8988T (cell line): ENCODE measurements around the gene APOOL.
"Not testable (repeated sequence)": the region's sequence is repeated elsewhere in the genome, so short reads cannot be mapped to it uniquely, and the experiment has no call there.

Source experiments
- DNase-seq: peaks from one replicate; pipeline ENCODE4 v3.0.0; 2011

Gene APOOL, protein sequence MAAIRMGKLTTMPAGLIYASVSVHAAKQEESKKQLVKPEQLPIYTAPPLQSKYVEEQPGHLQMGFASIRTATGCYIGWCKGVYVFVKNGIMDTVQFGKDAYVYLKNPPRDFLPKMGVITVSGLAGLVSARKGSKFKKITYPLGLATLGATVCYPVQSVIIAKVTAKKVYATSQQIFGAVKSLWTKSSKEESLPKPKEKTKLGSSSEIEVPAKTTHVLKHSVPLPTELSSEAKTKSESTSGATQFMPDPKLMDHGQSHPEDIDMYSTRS

DNA sequence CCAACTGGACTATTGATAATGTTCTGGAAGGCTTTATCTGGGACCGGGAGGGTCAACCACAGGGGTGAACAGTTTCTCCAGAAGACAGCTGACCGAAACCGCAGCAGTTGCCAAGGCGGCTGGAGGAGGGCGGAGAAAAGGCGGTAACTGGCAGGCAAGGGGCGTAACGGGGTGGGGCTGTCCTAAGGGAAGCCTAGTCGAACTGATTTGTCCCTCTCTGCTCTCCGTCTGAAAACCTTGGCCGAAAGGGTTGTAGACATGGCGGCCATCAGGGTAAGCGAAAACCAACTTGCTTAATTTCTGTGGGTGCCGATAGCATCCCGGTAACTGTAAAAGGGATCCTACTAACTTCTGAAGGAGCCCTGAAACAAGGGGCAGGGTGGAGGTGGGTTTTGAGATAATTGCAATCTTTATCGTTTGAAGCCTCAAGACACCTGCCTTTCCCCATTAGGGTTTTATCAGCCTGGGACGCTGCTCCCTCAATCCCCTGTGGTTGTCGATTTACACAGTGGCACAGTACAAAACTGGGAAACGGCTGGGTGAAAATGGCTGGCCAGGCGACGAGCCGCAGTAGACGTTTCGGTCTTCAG is at the start of gene APOOL:
TSS of gene APOOL (plus strand) at position 223 of the 590 bp plus-strand sequence. CDS start at position 259, 36 bp downstream.
- DNase-seq: no peak

DNA sequence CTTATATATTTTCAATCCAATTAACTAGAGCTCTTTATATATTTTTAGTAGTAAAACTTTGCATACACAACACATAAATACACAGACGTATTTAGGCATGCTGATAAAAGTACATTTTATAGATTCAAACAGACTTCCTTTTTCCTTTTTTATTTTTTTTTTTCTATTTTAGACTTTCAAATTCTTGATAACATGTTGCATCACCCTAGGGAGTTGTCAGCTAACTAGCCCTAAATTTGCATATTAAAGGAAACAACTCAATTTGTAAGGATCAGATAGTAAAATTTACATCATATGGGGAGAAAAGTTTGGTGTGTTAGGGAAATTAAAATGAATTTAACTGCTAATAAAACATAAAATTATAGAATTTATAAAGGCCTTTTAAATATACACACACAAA is 47.4 kb upstream of the APOOL start:
- DNase-seq: no peak

DNA sequence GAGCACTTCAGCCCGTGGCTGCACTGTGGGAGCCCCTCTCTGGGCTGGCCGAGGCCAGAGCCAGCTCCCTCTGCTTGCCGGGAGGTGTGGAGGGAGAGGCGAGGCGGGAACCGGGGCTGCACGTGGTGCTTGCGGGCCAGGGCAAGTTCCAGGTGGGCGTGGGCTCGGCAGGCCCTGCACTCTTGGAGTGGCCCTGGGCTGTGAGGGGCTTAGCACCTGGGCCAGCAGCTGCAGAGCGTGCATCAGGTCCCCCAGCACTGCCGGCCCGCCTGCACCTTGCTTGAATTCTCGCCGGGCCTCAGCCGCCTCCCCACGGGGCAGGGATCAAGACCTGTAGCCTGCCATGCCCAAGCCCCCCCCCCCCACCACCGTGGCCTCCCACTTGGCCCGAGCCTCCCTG is 28.9 kb upstream of the APOOL start:
- DNase-seq: no peak

DNA sequence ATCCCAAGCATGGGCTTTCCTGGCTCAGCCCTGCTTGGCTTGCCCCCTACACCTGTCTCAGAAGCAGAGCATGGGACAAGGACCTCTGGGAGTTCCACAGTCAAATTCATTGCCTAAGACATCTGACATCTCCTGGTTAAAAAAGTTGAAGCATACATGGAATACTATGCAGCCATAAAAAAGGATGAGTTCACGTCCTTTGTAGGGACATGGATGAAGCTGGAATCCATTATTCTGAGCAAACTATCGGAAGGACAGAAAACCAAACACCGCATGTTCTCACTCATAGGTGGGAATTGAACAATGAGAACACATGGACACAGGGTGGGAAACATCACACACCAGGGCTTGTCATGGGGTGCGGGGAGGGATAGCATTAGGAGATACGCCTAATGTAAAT is 11.9 kb upstream of the APOOL start:
- DNase-seq: not testable (repeated sequence)

DNA sequence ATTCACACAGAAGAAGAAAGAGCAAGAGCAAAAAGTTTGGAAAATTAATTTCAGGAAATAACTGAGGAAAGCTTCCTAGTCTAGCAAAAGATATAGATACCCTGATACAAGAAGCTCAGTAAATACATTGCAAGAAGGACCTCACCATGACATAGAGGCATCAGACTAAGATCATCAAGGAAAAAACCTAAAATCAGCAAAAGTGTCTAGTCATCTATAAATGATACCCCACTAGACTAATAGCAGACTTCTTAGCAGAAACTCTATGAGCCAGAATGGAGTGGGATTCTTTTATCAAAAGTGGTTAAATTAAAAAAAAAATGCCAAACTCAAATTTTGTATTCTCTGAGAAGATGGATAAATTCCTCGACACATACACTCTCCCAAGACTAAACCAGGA is 10.5 kb upstream of the APOOL start:
- DNase-seq: no peak

DNA sequence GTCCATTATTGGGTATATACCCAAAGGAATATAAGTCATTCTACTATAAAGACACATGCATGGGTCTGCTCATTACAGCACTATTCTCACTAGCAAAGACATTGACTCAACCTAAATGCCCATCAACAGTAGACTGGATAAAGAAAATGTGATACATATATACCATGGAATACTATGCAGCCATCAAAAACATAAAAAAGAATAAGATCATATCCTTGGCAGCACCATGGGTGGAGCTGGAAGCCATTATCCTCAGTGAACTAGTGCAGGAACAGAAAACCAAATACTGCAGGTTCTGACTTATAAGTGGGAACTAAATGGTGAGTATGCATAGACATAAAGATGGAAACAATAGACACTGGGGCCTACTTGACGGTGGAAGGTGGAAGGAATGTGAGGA is 2.3 kb upstream of the APOOL start:
- no peak for DNase-seq

DNA sequence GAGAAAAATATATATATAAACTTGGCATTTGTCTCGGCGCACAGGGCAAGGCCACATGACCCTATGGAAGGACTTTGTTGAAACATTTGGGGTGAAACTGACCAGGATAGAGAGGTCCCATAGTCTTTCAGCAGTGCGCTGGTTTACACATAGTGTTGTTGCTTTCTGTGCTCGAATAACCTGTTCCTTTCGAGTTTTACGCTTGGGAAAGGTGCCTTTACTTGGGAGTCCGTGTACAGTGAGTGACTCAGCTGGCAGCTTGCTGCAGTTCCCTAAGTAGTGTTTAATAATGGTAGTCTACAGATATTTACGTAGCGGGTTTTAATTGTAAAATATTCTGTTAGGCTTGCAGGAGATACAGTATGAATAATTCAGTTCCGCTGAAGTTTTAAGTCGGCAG is 578 bp downstream of the APOOL start:
- DNase-seq: no peak

DNA sequence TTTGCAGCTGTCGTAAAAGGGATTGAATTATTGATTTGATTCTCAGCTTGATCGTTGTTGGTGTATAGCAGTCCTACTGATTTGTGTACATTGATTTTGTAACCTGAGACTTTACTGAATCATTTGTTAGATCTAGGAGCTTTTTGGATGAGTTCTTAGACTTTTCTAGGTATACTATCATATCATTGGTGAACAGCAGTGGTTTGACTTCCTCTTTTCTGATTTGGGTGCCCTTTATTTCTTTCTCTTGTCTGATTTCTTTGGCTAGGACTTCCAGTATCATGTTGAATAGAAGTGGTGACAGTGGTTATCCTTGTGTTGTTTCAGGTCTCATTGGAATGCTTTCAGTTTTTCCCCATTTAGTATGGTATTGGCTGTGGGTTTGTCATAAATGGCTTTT is 8.4 kb downstream of the APOOL start:
- DNase-seq: no peak

DNA sequence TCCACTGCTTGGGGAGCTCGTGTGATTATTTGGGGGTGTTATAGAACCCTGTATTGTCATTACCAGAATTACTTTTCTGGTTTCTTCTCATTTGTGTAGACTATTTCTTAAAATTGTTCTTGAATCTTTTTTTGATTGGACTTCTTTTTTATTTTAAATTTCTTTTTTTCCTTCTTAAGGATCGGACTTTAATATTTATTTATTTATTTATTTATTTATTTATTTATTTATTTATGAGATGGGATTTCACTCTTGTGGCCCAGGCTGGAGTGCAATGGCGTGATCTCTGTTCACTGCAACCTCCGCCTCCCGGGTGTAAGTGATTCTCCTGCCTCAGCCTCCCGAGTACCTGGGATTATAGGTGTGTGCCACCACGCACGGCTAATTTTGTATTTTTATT is 11.7 kb downstream of the APOOL start:
- not testable (repeated sequence) for DNase-seq

DNA sequence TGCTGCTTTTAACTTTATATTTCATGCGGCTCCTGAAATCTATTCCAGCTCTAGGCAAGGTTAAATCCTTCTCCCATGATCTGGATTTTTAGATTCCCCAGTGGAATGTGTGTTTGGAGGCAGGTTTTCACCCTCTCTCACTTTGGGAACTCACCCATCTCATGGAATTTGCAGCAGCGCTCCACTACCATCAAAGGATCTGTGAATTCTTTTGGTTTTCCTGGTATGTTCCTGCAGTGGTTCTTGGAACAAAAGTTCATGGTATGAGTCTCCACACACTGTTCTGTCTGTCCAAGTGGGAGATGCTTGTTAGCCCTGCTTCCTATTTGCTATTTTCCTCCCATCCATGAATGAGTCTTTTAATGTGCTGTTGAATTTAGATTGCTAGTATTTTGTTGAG is 14.0 kb downstream of the APOOL start:
- no peak for DNase-seq

DNA sequence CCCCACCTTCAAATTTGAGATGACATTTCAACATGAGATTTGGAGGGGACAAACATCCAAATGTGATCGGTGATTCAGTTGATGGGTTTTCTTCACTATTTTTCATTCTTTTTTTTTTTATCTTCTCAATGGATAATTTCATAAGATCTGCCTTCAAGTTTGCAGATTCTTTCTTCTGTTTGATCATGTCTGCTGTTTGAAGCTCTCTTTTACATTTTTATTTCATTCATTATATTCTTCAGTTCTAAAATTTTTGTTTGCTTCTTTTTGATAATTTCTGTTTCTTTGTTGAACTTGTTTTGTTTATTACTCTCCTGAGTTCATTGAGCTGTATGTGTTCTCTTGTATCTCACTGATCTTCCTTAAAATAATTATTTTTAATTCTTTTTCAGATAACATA is 14.8 kb downstream of the APOOL start:
- DNase-seq: no peak

DNA sequence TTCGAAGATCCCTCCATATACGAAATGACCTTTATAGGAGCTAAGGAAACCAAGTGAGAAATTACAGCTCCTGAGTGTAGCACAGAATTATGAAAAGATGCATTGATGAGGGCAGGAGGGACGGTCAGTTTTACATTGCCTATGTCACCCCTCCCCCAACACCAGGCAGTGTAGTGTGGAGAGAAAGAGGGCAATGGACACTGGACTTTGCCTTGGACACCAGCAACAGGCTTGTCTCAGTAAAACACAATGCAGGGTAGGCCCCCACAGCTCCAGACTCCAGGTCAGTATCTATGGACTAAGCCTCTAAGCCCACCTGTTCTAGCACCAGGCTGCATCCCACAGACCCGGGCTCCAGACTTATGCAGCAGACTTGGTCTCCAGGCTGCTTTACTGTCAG is 16.5 kb downstream of the APOOL start:
- no peak for DNase-seq

DNA sequence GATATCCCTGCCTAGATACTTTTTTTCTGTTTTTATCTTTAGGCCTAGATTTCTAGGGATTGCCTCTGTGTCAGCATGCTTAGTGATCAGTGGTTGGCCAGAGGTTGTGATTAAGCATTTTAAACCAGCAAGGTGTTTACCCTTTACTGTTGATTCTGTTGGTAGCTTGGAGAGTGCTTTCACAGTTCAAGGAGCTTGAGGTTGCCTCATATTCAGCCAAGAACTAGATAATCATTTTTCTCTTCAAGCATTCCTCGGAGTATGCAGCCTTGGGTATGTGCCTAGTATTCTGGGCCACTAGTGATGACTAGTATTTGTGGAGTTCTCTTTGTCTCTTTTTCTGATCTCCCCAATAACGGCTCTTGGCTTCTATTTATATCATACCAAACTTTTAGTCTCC is 20.4 kb downstream of the APOOL start:
- no peak for DNase-seq

DNA sequence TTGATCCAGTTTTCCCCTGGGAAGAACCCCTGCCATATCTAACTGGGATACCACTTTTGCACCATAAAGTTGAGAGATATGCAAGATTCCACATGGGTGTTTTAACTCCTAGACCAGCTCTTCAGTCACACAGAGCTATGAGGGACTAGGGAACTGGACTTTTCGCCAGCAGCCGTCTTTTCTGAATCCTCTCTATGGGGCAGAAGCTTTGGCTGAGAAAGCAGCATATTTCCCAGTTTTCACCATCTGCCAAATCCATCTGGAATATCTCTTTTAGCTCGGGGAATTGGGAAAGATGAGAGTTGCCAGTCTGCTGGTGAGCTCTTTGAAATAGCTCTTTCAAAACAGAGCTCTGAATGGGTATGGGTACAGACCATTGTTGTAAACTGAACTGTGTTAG is 20.9 kb downstream of the APOOL start:
- no peak for DNase-seq

DNA sequence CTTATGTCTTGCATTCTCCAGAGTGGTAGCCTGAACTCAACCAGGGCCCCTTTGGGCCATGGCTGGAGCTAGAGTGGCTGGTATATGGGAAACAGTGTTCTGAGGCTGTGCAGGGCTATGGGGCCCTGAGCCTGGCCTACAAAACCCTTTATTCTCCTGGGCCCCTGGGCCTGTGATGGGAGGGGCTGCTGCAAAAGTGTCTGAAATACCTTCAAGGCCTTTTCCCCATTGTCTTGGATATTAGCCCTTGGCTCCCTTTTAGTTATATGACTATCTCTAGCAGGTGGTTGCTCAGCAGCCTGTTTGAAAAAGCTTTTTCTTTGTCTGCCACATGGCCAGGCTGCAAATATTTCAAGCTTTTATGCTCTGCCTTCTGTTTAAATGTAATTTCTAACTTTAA is 22.5 kb downstream of the APOOL start:
- DNase-seq: no peak

DNA sequence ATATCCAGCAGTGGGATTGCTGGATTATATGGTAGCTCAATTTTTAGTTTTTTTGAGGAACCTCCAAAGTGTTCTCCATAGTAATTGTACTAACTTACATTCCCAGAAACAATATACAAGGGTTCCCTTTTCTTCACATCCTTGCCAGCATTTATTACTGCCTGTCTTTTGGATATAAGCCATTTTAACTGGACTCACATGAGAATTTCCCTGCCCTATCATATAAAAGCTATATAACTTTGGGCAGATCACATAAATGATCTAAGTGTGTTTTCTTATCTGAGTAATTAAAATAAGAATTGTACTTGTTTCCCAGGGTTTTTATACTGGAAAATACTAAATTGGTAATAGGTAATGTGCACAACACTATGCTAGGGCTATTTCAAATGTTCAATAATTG is 25.4 kb downstream of the APOOL start:
- no peak for DNase-seq

DNA sequence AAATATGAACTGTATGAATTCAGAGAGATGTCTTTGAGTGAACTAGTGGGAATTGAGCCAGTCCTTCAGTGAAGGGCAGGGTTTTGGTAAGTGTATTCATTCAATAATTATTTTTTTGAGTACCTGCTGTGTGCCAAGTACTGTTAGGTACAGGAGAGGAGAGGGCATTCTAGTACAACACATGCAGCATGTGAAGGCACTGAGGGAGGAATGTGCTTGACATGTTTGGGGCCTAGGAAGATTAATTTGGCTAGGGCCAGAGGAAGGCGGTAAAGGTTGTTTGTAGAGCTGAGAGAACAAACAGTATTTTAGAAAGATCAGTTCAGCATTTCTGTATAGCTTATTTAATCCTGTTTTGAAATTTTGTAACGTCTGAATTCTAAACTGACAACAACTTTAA is 27.8 kb downstream of the APOOL start:
- DNase-seq: no peak

DNA sequence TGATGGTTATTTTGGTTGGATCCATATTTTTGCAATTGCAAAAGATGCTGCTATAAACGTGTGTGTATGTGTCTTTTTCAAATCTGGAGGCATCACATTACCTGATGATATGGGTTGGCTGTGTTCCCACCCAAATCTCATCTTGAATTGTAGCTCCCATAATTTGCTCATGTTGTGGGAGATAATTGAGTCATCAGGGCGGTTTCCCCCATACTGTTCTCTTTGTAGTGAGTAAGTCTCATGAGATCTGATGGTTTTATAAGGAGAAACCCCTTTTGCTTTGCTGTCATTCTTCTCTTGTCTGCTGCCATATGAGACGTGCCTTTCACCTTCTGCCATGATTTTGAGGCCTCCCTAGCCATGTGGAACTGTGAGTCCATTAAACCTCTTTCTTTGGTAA is 33.4 kb downstream of the APOOL start:
- no peak for DNase-seq

DNA sequence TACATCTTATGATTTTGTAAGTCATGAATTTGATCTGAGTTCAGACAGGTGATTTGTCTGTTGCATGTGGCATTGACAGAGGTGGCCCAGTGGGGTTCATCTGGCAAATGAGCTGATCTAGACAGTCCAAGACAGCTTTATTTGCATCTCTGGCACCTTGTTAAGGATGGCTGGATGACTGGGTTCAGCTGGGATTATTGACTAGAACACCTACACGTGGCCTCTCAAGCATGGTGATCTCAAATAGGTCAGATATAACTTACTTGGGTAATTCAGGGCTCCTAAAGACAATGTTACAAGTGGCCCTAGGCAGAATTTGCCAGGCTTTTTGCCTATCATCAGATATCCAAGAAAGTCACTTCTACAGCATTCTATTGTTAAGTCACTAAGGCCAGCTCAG is 48.0 kb downstream of the APOOL start:
- DNase-seq: no peak

DNA sequence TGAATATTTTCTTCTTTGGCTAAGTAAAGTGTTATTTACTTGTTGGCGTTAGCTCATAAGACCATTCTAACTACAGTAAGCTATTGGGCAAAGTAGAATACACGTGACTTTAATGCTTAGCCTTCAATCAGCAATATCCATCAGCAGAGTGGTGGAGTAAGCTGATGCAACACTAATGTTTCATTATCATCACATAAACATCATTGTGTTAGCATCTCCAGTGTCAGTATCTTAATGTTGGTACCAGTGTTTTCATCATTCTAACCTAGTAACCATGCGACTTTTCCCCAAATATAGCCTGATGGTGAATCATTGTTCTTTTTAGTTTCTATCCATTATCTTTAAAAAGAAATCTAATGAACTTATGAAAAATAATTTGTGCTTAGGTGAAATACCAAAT is 48.5 kb downstream of the APOOL start:
- no peak for DNase-seq

DNA sequence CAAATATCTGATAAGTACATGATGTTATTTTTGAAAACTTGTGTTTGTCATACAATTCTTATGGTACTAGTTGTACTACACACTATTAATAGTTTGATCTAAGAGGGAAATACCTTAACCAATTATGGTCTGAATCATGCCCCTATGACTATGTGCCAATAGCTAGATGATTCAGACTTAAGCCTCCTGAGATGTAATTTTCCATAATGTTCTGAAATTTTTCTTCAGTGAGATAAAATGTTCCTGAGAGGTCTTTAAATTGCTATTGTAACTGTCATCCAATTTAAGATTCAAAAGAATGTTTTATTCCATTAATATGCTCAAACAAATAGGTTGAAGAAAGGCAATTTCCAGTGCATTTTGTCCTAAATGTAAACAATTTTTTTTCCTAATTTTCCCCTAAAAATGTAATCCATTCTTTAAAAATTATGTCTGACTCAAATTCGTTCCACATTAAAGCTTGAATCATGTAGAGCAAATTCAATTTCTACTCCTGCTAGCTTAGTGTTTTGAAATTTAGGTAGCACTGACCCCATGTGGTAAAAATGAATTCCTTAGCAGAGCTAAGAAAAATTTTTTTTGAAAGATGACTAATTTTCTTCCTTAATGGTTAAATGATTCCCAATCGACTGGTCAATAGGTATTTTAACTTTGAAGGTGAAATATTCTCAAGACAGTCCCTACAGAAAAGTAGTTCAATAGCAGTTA is 49.1 kb downstream of the APOOL start:
- no peak for DNase-seq

DNA sequence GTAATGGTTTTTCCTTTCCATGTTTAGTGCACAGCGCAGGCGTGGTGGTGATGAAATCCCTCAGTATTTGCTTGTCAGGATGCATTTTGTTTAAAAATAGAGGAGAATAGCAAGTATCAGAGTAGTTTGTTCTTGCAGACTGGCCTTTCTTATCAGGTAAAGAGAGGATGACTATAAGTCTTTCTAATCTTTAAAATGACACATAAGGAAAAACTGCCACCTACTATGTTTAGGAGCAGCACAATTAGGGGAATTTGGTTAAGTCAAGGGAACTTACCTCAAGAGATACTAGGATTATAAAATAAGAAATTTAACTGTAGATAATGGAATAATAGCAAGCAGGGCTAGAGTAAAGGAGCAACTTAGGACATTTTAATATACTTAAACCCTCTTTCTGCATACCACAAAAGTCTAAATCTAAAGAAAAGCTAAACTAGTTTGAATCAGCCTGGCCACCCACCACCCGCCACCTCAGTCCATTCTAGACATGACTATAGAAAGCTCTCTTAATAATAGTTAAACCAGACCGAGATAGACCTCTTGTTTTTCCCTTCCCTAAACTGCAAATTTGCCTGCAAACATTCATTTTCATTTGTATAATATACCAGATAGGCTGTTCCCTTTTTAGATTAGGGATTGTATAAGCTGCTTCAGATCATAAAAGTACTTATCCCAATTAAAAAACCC is 62.0 kb downstream of the APOOL start:
- DNase-seq: no peak

DNA sequence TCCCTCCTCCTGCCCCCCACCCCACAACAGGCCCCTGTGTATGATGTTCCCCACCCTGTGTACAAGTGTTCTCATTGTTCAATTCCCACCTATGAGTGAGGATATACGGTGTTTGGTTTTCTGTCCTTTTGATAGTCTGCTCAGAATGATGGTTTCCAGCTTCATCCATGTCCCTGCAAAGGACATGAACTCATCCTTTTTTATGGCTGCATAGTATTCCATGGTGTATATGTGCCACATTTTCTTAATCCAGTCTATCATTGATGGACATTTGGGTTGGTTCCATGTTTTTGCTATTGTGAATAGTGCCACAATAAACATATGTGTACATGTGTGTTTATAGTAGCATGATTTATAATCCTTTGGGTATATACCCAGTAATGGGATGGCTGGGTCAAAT is 73.6 kb downstream of the APOOL start:
- not testable (repeated sequence) for DNase-seq
